ENCODE results near the gene CLIC6. TPM values are rescaled to one million over a fixed set of nuclear protein-coding genes. Genes with fewer than 3 reads are reported as not detected.
"Not testable (repeated sequence)": the region's sequence is repeated elsewhere in the genome, so short reads cannot be mapped to it uniquely, and the experiment has no call there.

The CLIC6 gene
- total RNA-seq, 1 donor from 2014 or later: 8.9 TPM

DNA sequence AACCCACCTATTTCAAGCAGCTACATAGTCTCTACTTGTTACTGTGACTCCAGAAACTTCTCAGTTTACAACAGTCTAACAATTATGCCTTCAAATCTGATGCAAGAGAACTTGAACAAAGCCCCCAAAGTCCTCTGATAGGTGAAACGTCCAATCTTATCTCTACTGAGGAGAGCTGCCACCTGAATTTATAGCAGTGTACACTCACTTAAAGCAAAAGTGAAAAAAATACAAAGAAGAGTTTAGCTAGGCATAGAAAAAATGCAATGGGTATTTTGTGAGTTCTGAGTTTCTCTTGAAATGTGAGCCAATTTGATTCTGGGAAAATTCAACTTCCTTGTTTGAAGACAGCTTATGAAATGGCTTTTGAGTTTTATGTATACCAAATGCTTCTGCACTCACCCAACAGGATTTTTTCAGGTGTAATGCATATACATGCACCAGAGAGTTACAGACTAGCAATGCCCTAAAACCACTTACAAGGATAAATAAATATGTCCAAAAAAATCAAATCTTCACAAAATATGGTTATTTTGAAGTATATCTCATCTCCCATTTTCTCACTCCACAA is 17.8 kb upstream of the CLIC6 start:
- DNase-seq (ENCODE audit: low spot score): no peak
- intact Hi-C loops (cut with DNase I): no loop called here

DNA sequence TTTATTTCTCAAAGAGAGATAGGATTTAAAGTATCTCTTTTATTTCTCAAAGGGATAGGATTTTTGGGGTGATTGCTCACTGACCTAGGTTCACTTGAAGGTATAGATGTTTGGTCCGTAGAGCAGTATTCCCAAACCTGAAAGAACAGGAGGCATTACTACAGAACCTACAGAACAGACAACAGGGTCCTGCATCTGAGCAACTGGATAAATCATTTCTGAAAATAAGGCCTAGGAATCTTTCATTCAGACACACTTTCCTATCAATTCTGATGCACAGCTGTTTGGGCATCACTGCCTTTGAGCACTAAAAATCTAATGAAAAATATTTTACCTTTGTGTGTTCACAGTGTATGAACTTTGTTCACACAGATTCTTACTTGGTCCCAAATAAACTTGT is 17.2 kb upstream of the CLIC6 start:
- DNase-seq (ENCODE audit: low spot score): no peak
- intact Hi-C loops (cut with DNase I): no loop called here

DNA sequence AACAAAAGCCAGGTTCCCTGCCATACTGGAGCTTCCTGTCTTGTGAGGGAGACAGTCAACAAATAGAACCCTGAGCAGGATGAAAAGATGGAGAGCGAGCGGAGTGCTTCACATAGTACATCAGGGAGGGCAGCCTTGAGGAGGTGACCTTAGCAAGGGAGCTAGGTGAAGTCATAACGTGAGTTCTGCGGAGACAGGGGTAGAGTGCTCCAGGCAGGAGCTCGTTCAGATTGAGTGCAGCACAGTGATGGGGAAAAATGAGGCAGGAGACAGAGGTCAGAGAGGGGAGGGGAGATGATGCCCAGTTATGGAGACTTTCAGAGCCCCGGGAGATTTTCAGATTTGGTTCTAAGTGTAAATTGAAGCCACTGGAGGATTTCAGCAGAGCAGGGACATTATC is 15.3 kb upstream of the CLIC6 start:
- no peak for DNase-seq (ENCODE audit: low spot score)
- intact Hi-C loops (cut with DNase I): no loop called here

DNA sequence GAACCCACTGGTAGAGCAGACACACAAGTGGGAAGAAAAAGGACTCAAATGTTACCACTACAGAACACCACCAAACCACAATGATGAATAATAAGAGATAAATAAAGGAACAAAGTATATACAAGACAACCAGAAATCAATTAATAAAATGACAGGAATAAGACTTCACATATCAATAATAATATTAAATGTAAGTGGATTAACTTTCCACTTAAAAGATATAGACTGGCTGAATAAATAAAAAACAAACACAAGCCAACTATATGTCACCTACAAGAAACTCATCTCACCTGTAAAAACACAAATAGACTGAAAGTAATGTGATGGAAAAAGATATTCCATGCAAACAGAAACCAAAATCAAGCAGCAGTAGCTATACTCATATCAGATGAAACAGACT is 6.9 kb upstream of the CLIC6 start:
- intact Hi-C loops (cut with DNase I): no loop called here
- no peak for DNase-seq (ENCODE audit: low spot score)

DNA sequence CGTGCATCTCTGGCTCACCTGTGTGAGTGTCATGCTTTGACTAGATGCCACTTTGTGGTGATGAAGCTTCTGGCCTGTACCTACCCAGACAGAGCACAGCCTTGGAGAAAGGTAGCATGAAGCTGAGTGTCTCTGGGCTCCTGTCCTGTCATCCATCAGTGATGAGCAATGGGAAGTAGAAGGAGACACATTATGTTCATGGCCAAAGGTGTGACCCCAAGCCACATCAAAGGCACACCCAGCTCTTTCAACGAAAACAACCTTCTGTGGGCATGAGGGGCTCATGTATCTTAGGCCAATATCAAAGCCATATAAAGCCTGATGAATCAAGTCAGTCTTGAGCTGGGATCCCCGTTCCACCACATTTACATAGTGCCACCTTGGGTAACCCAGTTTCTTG is 1.0 kb upstream of the CLIC6 start:
- no peak for DNase-seq (ENCODE audit: low spot score)
- intact Hi-C loops (cut with DNase I): no loop called here

DNA sequence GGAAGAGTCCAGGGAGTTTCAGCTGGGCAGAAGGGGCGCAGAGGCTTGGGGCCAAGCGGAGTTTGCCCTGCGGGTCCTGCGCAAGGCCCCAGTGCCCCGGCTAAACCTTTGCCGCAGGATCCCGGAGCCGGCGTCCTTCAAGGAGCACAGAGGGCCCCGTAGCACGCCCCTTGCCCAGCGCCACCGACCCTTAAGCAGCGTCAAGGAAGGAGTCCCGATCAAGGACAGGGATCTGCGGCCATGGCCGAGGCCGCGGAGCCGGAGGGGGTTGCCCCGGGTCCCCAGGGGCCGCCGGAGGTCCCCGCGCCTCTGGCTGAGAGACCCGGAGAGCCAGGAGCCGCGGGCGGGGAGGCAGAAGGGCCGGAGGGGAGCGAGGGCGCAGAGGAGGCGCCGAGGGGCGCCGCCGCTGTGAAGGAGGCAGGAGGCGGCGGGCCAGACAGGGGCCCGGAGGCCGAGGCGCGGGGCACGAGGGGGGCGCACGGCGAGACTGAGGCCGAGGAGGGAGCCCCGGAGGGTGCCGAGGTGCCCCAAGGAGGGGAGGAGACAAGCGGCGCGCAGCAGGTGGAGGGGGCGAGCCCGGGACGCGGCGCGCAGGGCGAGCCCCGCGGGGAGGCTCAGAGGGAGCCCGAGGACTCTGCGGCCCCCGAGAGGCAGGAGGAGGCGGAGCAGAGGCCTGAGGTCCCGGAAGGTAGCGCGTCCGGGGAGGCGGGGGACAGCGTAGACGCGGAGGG is 520 bp downstream of the CLIC6 start:
- intact Hi-C loops (cut with DNase I): no loop called here
- DNase-seq (ENCODE audit: low spot score): no peak

DNA sequence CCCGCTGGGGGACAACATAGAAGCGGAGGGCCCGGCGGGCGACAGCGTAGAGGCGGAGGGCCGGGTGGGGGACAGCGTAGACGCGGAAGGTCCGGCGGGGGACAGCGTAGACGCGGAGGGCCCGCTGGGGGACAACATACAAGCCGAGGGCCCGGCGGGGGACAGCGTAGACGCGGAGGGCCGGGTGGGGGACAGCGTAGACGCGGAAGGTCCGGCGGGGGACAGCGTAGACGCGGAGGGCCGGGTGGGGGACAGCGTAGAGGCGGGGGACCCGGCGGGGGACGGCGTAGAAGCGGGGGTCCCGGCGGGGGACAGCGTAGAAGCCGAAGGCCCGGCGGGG is 1.1 kb downstream of the CLIC6 start:
- DNase-seq (ENCODE audit: low spot score); intact Hi-C loops (cut with DNase I): not testable (repeated sequence)

DNA sequence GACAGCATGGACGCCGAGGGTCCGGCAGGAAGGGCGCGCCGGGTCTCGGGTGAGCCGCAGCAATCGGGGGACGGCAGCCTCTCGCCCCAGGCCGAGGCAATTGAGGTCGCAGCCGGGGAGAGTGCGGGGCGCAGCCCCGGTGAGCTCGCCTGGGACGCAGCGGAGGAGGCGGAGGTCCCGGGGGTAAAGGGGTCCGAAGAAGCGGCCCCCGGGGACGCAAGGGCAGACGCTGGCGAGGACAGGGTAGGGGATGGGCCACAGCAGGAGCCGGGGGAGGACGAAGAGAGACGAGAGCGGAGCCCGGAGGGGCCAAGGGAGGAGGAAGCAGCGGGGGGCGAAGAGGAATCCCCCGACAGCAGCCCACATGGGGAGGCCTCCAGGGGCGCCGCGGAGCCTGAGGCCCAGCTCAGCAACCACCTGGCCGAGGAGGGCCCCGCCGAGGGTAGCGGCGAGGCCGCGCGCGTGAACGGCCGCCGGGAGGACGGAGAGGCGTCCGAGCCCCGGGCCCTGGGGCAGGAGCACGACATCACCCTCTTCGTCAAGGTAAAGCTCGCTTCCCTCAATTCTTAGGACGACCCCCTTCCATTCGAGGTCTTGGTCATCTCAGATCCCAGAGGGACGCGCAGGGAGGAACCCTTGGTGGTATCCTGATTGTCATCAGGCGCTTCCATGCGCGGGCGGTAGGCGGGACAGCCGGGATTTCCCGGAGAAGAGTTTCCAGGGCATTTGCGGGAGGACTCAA is 1.6 kb downstream of the CLIC6 start:
- intact Hi-C loops (cut with DNase I): no loop called here
- no peak for DNase-seq (ENCODE audit: low spot score)

DNA sequence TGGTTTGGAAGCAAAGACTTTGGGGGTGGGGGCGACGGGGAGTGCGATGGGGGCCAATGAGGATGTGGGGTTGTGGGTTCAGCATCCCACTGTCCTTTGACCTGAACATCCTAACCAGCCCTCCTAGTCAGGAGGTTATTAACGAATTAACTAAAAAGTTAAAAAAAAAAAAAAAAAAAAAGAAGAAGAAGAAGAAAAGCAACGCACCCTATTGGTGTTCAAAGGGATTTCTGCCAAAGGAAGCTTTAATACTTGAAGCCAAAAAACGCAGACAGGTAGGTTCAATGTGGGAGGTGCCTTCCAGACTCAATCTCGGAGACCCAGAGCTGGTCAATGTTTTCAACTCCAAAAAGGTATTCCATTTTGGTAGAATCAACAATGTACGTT is 2.2 kb downstream of the CLIC6 start:
- no peak for DNase-seq (ENCODE audit: low spot score)
- intact Hi-C loops (cut with DNase I): no loop called here

DNA sequence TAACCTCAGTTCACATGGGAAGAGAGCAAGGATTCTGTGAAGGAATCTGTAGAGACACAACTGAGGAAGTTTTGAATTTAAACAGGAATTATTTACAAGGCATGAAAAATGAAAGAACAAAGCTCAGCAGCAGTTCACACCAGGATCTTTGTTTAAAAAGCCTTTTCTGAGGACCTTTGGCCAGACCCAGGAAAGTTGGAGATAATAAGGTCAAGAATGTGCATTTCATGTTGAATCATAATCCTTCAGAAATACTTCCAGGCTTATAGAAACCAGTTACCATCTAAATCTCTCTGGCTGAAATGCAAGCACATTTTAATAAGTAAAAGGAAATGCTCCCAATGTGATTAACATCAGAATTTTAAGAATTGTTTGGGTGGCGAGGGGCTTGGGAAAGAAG is 2.7 kb downstream of the CLIC6 start:
- no peak for DNase-seq (ENCODE audit: low spot score)
- intact Hi-C loops (cut with DNase I): no loop called here

DNA sequence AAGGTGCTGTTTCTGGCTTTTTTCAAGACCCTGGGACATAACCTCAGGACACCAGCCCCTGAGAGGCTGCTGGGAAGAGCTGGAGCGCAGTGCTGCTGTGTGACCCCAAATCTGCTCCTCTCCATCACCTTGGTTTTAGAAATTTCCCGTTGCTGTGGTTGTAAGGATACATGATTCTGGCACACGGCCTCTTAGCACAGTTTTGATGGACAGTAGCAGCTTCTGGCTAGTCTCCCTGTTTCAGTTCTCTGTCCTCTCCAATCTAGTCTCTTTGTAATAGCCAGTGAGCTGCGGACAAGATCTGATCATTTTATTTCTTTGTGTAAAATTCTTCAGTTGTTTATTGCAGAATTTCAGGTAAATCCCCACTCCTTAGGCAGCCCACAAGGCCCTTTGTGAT is 3.1 kb downstream of the CLIC6 start:
- intact Hi-C loops (cut with DNase I): no loop called here
- no peak for DNase-seq (ENCODE audit: low spot score)

DNA sequence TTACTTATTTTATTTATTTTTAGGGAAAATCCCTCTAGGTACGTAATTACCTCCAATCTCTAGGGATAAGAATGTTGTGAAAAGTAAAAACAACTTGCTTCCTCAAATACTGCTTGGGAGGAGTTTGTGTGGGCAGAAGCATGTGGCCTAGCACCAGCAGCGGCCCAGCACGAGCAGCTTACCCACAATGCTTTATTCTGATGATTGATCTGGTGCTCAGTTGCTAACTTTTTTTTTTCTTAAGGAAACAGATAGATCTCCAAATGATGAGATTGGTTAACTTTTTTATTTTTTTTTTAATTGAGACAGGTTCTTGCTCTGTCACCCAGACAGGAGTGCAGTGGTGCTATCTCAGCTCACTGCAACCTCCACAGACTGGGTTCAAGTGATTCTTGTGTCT is 4.2 kb downstream of the CLIC6 start:
- DNase-seq (ENCODE audit: low spot score): no peak
- intact Hi-C loops (cut with DNase I): no loop called here

DNA sequence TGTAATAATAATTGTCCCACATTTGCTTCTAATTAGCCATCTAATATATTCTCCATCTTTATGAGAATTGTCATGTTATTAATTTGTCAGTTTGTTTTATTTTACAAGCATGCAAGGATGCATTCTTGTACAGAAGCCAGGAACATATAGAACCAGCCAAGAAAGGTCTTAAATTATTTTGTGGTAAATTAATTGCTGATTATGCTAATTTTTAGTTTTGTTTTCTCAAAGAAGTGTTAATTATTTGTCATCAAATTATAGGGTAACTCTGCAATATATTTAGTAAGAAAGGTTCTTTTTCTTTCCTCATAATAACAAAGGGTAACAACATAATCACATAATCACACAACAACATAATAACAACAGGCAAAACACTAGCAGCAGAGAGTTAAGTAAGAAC is 5.7 kb downstream of the CLIC6 start:
- no peak for DNase-seq (ENCODE audit: low spot score)
- intact Hi-C loops (cut with DNase I): no loop called here

DNA sequence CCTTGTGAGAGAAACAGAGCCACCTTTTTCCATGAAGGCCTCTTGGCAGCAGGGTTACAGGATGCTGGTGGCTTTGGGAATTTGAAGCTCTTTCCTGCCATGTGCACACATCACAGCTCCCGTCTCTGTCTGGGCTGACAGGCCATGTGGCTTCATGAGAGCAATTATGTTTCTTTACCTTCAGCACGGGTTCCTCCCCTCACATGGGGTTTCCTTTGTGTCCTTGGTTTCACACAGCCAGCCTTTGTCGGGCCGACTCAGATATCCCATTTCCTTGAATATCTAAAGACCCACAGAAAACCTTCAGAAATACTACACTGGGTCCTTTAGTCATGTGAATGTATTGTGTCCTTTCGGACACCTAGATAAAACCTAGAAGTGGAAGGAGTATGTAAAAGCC is 7.1 kb downstream of the CLIC6 start:
- intact Hi-C loops (cut with DNase I): no loop called here
- DNase-seq (ENCODE audit: low spot score): no peak

DNA sequence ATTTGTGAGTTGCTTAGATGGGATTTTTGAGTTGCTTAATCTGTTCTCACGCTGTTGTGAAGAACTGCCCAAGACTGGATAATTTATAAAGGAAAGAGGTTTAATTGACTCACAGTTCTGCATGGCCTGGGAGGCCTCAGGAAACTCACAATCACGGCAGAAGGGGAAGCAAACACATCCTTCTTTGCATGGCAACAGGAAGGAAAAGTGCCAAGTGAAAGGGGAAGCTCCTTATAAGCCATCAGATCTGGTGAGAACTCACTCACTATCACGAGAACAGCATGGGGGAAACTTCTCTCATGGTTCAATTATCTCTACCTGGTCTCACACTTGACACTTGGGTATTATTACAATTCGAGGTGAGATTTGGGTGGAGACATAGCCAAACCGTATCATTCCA is 10.3 kb downstream of the CLIC6 start:
- intact Hi-C loops (cut with DNase I): no loop called here
- no peak for DNase-seq (ENCODE audit: low spot score)

DNA sequence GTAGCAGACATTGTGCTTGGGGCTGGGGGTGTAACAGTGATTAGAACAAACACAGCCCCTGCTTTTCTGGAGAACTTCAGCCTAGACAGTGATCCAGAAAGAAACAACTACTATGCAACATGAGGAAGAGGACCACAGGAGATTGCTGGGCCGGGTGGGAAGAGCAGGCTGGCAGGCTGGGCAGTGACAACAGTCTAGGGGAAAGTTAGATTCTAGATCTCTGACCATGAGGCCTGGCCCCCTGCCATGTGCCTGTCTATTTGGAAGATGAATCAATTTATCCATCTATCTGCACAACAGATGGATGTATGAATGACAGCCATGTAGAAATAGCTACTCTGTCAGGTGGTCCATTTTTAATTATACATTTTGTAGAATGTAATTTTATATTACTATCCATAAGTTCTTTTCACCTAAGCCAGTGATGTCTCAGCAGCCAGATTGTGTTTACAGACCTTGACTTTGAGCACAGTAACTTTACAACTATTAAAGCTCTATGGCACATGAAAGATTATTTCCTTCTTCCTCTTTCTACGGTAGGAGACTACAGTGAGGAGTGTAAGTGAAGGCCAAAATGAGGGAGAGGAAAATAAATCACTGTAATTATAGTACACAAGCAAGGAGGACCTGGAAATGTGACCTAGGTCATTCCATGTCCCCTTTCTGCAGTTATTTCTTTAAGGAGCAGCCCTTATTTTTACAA is 15.5 kb downstream of the CLIC6 start:
- no peak for DNase-seq (ENCODE audit: low spot score)
- intact Hi-C loops (cut with DNase I): no loop called here

DNA sequence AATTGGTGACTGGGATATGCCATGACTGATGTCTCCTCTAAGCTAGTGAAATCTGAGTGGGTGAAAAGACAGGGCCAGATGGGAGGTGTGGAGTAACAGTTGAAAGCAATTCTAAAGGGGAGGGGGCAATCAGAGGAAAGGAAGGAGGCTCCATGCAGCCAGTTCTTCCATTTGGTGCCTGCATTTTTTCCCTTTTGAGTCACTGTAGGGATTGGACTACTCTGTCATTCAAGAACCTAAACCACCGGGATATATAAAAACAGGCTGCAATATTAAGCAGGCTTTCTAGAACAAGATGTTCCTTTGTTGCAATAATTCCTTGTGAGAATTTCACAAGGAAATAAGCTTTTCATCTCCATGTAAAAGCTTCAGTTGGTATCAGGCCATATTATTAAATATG is 18.3 kb downstream of the CLIC6 start:
- intact Hi-C loops (cut with DNase I): no loop called here

DNA sequence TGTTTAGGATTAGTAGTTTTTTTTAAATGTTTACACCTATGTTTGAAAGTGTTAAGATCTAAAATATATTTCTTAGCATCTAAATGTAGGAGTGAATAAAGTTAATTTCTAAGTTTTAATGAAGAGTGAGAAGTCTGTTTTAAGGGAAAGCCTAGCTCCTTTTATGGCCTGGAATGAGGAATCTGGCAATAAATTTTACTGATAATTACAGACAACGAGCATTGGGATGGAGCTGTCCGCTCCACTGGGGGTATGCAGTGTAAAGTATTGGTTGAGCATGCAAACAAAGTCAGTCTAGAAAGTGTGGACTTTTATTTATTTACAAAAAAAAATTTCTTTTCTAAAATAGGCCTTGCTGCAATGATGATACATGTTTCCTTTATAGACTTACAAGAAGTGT is 19.0 kb downstream of the CLIC6 start:
- intact Hi-C loops (cut with DNase I): no loop called here

More for the DNA sequence above, 18.3 kb downstream of the CLIC6 start:
- no peak for DNase-seq (ENCODE audit: low spot score)

DNA sequence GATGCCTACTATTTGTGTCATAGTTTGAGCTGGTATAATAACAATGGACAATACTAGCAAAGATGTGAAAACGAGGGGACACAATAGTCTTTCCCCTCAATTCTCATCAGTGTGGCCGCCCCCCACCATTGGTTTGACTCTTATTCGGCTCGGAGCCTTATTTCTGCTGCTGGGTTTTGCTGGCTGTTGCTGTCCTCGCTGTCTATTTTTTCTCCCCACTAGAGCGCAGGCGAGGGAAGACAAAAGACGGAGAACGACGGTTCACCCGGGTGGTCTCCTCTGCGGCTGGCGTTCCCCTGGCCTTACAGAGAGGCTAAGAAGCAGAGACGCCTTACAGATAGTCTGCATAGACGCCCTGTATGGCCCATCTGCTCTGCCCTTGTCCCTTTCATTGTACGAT is 19.4 kb downstream of the CLIC6 start:
- intact Hi-C loops (cut with DNase I): no loop called here
- no peak for DNase-seq (ENCODE audit: low spot score)

More for the DNA sequence above, 19.0 kb downstream of the CLIC6 start:
- DNase-seq (ENCODE audit: low spot score): no peak

DNA sequence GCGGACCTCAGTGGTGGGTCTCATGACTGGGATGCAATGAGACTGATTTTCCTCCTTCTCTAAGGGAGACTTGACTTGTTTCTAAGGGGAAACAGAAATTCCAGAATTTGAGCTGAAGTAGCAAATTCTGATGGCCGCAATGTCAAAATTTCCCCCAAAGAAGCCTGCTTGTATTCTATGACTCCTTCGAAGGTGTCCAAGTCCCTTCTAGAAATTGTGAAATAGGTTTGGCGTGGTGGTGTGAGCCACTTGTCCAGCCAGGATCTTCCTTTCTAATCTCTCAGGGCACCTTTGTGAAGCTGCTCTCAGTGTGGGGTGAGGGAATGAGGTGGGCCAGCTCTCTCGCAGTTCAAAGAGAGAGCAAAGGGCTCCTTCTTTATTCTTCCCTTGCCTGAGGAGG is 19.9 kb downstream of the CLIC6 start:
- DNase-seq (ENCODE audit: low spot score): no peak
- intact Hi-C loops (cut with DNase I): no loop called here
